GM12865 (cell line): ENCODE measurements around the gene METTL23.
"Not testable (repeated sequence)": the region's sequence is repeated elsewhere in the genome, so short reads cannot be mapped to it uniquely, and the experiment has no call there.

Experiments used
- DNase-seq: peaks from one replicate; pipeline ENCODE4 v3.0.0; 2010; ENCODE audit warnings: low read depth
- H3K4me3 ChIP-seq: 2 replicates; pipeline ENCODE4 v1.5.1; 2011; ENCODE audit warnings: mild to moderate bottlenecking, low read depth, low read length, control low read depth
- CTCF ChIP-seq: IDR thresholded peaks from 2 replicates; pipeline ENCODE4 v1.5.1; 2011; ENCODE audit warnings: low read length, control low read depth, low read depth, inconsistent platforms; ENCODE audit not compliant: insufficient read depth; ENCODE audit errors: missing control alignments

Gene METTL23

GRCh38 chr17:76696763-76697701 is 29.6 kb upstream of the METTL23 start:
- DNase-seq: peak; percentile 85
- TF ChIP-seq CTCF: no peak
- no peak overlapping the region for H3K4me3 ChIP-seq

DNA sequence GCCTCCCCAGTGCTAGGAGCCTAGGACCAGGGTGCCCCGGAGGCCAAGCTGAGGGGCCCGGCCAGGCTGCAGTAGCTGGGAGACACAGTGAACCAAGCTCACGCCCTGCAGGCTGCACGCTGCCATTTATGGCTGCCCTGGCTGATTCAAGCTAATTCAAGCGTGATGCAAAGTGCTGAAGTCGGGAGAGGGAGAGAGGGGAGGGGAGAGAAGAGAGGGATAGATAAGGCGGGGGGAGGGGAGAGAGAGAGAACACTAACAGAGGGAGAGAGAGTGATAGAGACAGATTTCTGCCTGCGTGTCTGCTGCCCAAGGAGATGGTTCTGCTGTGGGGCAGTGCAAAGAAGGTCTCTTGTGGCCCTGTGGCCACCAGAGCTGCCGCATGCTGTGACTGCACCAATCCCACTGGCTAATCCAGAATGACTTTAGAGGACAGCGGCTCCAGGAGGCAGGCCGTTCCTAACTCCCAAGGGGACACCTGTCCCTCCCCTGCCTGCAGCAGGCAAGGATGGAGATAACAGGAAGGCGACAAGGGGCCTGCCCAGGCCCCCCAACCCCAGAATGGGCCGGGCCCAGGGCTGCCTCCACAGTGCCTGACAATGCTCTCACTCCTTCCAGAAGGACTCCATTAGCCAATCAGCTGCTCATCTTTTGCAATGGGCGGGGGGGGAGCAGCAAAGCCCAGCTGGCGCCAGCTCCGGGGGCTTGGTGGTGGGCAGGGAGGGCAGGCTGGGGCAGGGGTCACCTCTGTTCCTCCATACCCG is 28.8 kb upstream of the METTL23 start:
- DNase-seq: no peak

DNA sequence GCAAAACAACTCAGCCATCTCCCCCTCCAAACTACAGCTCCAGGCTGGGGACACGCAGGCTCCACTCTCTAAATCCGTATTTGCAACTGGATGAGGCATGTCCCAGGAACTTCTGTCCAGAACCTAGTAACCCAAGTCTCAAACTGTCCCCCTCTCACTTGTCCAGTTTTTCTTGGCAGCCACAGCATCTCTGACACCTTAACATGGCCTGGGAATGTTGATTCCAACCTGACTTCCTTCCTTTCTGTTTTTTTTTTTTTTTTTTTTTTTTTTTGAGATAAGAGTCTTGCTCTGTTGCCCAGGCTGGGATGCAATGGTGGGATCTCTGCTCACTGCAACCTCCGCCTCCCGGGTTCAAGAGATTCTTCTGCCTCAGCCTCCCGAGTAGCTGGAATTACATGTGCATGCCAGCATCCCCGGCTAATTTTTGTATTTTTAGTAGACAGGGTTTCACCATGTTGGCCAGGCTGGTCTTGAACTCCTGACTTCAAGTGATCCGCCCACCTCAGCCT is 28.1 kb upstream of the METTL23 start:
- not testable (repeated sequence) for DNase-seq, H3K4me3 ChIP-seq

More for the DNA sequence above, 28.8 kb upstream of the METTL23 start:
- no peak overlapping the region for H3K4me3 ChIP-seq
- no peak for TF ChIP-seq CTCF

- no peak for DNase-seq
- no peak for TF ChIP-seq CTCF
- H3K4me3 ChIP-seq: no peak overlapping the region
Observed at GRCh38 chr17:76700270-76700616, 26.4 kb upstream of the METTL23 start.

DNA sequence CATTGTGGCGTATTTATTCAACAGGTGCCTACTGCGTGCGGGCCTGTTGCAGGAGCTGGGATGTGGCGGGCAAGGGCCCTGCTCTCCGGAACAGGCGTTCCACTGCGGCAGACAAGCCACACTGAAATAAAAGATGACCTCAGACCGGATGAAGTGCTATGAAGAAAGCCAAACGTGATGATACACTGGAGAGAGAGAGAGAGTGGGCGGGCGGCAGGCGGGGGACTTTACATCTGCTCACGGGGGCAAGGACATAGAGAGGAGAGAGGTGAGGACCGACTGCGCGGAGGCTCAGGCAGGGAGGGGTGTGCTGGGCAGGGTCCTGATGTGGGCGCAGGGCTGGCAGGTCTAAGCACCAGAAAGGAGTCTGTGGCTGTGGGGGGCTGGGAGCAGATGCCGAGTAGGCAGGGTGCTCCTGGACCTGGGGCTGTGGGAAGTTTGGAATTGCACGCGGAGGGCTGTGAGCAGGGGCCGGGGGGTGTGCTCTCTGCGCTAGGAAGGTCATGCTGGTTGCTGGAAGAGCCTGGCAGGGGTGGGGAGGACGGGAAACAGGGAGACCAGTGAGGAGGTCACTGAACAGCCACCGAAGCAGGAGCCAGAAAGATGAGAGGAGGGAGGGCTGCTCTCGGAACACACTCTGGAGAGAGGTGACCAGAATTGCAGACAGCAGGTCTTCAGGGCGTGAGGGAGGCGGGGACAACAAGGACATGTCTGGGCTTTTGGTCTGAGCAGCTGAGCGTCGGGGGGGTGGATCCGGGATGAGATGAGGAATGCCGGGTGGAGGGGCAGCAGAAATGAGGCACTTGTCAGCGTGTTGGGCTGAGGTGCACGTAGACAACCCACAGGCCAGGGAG is 25.8 kb upstream of the METTL23 start:
- no peak for TF ChIP-seq CTCF
- no peak overlapping the region for H3K4me3 ChIP-seq
- no peak for DNase-seq

DNA sequence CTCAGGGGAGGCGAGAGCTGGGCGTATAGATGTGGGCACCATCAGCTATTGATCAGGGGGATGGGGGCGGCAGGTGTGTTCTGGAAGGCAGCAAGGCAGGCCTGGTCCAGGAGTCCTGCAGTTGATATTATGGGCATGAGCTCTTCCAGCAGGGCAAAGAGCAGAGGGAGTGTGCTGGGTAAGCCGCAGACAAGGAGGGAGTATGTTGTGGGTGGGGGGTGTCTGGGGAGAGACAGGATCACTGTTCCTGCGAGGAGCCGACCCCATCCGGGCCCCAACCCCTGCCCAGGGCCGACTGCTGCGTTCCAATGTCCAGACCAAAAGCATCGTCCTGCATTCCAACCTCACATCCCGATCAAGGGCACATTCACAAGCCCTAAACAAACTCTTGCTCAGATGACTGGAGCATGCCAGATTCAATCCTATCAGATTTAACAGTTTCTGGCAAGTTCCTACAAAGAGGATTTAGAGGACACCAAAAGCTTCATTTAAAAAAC is 25.1 kb upstream of the METTL23 start:
- no peak overlapping the region for H3K4me3 ChIP-seq
- no peak for DNase-seq

More for the DNA sequence above, 25.1 kb upstream of the METTL23 start:
- no peak for TF ChIP-seq CTCF
